GM21526 (cell line): ENCODE data around the gene IL25.
"Not testable (repeated sequence)": the region's sequence is repeated elsewhere in the genome, so short reads cannot be mapped to it uniquely, and the experiment has no call there.

Experiments
- ATAC-seq: cut with Tn5 transposase; IDR thresholded peaks from one replicate; pipeline ENCODE4 v1.9.1; 2021; ENCODE audit warnings: moderate library complexity; ENCODE audit not compliant: unreplicated experiment, low FRiP score

The IL25 gene

GRCh38 chr14:23386999-23387398 is 14.4 kb downstream of the IL25 start:
- no peak for ATAC-seq

- ATAC-seq: no peak
Observed at GRCh38 chr14:23387916-23388882, 15.6 kb downstream of the IL25 start.

- ATAC-seq: no peak
Observed at GRCh38 chr14:23388996-23389395, 16.4 kb downstream of the IL25 start.

- no peak for ATAC-seq
Observed at GRCh38 chr14:23389396-23389795, 16.8 kb downstream of the IL25 start.

GRCh38 chr14:23389871-23390270 is 17.3 kb downstream of the IL25 start:
- ATAC-seq: not testable (repeated sequence)

- ATAC-seq: no peak
Observed at GRCh38 chr14:23392613-23393012, 20.0 kb downstream of the IL25 start.

- no peak for ATAC-seq
Observed at GRCh38 chr14:23396126-23396525, 23.5 kb downstream of the IL25 start.

GRCh38 chr14:23396781-23397407 is 24.3 kb downstream of the IL25 start:
- no peak for ATAC-seq

- no peak for ATAC-seq
Observed at GRCh38 chr14:23398348-23398747, 25.7 kb downstream of the IL25 start.

- no peak for ATAC-seq
Observed at GRCh38 chr14:23399136-23399535, 26.5 kb downstream of the IL25 start.

- no peak for ATAC-seq
Observed at GRCh38 chr14:23399591-23399990, 27.0 kb downstream of the IL25 start.

- not testable (repeated sequence) for ATAC-seq
Observed at GRCh38 chr14:23400496-23401149, 28.0 kb downstream of the IL25 start.

- no peak for ATAC-seq
Observed at GRCh38 chr14:23401291-23401690, 28.7 kb downstream of the IL25 start.

GRCh38 chr14:23402296-23403138 is 29.9 kb downstream of the IL25 start:
- ATAC-seq: no peak

GRCh38 chr14:23403139-23403438 is 30.5 kb downstream of the IL25 start:
- ATAC-seq: no peak

GRCh38 chr14:23403908-23404307 is 31.3 kb downstream of the IL25 start:
- no peak for ATAC-seq

GRCh38 chr14:23404331-23404900 is 31.8 kb downstream of the IL25 start:
- ATAC-seq: no peak

- ATAC-seq: no peak
Observed at GRCh38 chr14:23405096-23405495, 32.5 kb downstream of the IL25 start.

GRCh38 chr14:23405516-23406025 is 33.0 kb downstream of the IL25 start:
- no peak for ATAC-seq

GRCh38 chr14:23406244-23406643 is 33.6 kb downstream of the IL25 start:
- ATAC-seq: no peak
